GM15510 (cell line): ENCODE measurements around the gene XCL2.

Experiments
- POLR2A ChIP-seq: IDR thresholded peaks from 3 replicates; pipeline ENCODE4 v1.6.1; 2011; ENCODE audit warnings: borderline replicate concordance; ENCODE audit not compliant: insufficient read length; ENCODE audit errors: extremely low read depth

XCL2 gene

DNA sequence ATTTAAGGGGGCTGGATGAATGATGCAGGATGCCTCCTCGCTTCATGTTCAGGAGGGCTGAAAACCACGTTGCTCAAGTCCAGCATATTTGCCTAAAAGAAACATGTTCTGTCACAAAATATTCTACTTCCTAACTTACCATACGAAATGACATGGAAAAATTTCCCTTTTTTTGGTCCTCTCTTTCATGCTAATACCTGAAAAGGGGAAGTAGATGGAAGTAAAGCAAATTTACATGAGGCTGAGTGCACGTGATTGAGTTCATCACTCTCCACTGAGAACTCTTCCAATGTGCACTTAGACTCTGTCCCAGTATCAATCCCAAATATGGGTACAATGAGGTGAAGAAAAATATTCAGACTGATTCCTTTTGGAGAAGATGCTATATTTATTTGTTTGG lies 23.0 kb downstream of the XCL2 start:
- TF ChIP-seq POLR2A: no peak

DNA sequence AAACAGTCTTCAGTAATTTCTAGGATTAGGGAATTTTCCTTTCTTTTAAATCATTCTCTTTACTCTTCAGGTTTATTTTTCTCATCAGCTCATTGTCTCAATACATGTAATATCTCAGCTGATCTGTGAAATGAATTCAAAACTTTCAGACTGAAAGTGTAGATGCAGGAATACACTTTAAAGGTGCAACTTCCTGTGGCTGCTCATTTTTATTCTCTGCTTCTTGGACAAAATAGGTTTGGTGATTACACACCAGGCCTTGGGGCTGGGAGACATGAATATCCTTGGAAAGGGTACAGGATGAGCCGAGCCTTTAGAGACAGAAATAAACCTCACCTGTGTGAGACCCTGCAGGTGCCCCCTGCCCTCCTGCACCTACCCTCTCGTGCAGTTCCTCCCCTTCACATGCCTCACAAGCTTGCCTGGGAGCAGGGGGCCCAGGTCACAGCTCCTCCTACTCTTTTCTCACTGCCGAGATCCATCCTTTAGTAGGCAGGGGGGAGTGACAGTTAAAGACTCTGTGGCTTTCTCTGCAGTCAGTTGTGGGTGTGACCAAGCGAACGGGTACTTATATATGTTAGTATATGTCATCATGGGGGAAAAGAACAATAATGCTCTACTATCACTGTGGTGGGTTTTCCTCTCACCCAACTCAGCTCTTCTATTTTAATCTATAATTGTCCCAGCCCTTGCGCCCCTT lies 23.6 kb downstream of the XCL2 start:
- no peak for TF ChIP-seq POLR2A

DNA sequence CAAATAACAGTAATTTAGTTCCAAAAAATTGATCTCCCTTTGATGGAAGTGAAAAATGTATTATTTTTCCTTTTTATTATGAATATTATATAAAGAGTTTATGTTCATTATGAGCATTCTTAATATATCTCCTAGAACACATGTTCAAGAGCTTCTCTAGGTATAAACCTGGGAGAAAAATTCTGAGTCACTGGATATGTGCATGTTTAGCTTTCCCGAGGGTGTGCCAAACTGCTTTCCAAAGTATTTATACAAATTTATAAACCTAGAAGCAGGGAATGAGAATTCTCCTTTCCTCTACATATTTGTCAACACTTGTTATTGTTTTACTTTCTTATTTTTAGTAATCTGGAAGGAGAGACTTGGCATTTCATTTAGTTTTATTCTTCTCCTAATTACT lies 25.0 kb downstream of the XCL2 start:
- no peak for TF ChIP-seq POLR2A

DNA sequence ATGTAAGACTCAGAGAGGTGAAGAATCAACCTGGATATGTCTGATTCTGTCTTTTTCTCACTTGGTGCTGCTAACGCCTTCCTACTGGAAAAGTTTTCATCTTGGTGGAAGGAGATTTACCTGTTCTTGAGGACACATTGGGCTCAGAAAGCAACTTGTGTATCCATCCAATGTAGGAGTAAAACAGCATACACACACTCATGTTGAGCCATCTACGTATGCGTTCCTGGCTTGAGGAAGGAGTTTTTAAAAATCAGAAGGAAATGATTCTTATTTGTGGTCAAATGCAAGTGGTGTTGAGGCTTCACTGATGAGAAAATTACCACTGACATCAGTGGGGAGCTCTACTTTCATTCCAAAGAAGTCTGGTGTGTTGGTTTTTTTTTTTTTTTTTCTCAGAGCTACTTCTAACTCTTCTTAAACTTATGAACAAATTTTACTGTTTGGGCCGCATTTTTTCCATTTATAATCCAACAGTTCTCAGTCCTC lies 25.6 kb downstream of the XCL2 start:
- TF ChIP-seq POLR2A: no peak

DNA sequence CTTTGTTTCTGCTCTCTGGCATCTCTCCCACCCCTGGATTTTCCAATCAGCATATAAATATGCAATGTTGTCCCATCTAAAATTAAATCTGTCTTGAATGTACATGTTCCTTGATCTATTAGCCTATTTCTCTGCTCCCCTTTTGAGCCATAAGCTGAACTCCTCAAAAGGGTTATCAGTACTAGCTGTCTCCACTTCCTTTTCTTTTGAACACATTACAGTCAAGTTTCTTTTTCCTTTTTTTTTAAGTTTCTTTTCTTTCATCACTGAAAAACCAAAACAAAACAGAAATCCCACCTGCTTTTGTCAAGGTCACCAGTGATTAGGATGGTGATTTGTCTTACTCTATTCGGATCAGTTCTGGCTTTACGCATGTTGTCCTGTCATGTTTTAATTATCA lies 29.3 kb downstream of the XCL2 start:
- TF ChIP-seq POLR2A: no peak

DNA sequence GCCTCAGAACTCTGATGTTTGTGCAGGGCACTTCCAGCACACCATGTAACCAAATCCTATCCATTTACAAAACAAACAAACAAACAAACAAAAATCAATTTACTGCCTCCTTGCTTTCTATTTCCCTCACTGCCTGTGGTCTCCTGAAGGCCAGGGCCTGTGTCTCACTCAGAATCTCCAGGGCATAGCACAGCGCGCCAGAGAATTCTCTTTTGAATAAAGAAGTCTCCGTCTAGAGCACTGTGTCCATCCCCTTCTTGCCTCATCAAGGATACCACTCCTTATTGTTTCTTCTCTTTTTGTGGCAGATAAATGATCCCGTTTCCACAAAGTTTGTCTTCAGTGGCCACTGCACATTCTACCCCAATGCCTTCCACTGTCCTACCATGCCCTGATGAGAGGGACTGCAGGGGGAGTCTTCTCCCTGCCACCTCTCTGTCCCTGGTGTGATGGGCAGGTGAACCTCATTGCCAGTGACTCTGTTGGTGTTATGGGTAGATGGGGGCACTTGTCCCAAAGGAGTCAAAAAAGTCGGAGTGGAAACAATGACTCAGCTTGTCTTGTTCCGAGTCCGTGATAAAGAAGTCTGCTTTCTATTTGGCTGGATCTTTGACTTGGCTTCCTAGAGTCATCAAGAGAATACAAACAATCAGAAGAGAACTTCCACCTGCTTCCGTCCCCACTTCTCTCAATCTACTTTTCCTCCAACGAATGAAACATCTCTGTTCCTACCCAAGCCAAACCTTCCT lies 30.0 kb downstream of the XCL2 start:
- TF ChIP-seq POLR2A: no peak

DNA sequence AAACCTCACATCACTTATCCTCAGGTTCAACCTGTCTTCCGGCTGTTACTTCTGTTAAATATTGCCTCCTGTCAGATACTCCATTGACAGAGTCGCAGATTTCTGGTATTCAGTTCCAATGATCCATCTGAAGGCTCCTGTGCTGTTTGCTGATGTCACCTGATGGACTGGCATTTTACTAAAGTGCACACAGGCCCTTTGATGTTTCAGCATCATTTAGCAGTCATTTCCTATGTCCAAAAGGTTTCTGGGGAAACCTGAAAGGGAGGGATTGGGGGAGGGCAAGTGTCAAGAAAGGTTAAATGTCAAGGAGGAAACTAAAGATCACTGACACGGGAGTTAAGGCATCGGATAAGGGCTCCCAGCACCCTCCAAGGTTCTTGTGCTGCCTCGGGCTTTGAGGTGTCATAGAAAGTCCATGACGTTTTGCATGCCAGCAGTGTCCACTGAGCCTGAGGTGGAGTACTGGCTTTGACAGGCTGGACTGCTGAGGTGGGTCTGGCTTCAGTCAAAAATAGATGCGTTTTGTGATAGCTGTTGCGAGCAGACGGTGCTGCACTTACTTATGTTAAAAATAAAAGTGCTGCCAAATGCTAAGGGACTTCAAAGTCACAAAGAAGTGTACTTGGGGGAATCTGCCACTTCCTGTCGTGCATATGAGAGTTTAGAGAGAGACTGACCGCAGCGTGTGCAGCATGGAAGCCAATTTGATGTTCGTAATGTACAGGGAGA lies 30.8 kb downstream of the XCL2 start:
- TF ChIP-seq POLR2A: no peak

DNA sequence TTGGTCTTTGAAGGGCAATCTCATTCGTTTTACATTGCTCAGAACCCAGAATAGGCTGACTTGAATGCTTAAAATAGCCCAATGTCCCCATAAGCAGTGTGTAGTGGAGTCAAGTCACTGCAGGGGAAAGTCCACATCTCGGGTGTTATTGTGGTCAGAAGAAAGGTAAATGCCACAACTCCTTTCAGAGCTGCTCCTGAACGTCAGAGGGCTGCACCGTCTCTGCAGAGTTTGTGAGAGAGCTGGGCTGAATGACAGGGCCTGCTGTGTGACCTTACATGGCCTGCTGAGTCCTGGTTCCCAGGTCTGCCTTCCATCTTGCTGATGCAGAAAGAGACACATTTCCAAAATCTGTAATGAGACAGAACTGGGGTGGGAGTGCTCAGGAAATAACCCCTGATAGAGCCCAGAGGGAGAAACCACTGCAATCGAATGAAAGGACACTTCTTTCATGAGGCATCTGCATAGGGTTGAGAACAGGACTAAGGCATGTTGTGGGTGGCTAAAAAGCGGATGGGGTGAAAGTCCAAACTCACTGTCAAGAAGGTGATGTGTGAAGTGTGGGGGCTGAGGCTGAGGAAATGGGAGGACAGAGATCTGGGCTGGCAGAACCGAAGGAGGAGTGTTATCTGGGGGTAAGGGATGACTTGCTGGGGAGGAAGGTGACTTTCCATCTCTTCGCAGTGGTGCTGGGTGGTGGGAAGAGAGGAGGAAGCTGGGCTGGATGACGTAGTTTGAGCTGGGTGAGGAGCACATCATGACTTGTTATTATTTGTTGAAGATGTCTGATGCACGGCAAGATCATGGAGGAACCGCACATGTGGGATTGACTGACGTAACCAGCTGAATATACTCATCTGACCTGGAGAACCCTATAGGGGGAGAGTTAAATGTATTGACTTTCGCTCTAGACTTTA lies 33.7 kb downstream of the XCL2 start:
- no peak for TF ChIP-seq POLR2A

DNA sequence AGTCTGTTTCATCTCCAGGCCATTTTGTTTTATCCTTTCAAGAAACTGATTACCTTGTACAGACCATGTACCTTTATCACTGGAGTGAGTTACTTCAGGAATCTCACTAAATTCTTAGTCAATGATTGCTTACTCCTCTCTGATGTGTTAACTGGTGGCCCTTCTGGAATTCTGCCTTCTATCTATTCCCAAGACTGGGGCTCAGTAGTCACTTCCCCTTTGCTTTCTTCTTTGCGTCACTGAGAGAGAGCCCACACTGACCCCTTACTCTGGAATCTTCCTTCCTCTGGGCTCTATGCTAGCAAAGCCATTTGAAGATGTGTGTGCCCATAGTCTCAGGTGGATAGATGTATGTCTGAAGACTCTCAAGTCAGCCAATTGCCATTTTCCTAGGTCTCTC lies 34.6 kb downstream of the XCL2 start:
- no peak for TF ChIP-seq POLR2A

DNA sequence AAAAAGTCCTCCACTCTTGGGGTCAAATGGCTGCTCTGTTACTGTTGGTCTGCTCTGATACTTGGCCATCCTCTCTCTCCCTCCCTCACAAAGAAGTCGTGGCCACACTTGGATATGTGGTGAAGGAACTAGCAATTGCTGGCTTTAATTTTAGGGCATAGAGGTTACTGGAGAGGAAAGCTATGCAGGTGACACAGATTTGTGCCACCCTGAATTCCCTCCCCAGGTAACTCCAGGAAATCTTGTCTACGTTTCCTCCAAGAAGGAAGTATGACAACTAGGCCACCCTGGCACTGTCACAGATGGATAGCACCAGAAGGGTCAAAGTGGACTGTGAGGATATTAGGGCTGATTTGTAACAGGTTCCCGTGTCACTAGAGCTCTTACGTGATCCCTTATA lies 36.0 kb downstream of the XCL2 start:
- TF ChIP-seq POLR2A: no peak

DNA sequence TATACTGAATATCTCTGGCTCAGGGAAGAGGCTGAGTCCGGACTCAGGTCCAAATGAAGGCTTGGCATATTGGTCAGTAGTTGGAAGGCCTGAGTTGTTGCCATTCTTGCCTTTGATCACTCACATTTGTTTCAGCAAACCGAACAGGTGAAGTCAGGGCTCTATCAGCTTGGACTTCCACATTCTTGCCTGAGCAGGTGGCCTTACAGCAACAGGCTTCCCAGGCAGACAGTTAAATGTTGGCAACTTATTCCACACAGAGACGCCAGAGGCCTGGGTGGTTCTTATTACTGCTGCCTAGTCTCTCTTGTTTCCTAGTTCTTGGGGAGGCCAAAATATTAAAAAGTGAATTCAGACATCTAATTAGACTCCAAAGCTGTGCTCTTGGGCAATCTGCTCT lies 36.6 kb downstream of the XCL2 start:
- no peak for TF ChIP-seq POLR2A

DNA sequence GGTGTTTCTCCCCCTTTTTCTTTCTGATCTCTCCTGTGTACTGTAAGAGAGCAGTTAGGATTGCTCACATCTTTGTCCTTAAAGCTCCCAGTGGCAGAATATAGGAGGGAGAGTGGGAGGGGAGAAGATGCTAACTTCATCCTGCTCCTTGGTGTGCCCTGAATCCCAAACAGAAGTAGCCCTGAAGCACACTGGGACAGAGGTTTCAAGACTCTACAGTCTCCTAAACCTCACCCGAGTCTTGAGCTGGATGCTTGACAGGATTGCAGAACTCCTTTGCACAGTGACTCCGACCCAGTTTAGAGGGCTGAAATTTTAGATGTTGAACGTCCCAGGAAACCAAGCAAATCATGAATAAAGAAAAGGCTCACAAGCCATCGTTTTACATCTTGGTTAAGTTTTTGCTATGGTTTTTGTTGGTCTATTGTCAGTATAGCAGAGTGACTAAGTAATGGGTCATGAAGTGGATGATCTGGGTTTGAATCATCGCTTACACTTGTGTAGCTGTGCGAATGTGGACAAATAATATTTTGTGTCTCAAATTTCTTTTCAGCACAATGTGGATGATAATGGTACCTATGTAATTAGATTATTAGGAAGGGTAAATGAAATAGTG lies 37.5 kb downstream of the XCL2 start:
- TF ChIP-seq POLR2A: no peak

DNA sequence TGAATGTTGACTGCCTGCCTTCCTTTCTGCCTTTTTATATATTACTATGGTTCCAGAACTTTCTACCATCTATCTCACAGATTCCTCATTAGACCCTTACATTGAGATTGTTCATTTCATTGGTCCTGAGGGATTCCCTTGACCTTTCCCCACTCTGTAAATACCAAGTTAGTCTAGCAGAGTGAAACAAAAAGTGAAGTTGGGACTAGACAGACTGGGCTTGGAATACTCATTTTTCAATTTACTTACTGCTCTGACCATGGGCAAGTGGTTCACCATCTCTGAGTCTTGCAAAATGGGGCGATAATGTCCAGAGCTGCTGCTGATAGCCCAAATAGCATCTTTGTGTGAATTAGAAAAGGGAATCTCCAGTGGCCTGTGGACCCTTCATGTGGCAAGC lies 38.8 kb downstream of the XCL2 start:
- no peak for TF ChIP-seq POLR2A
